HT-29 (cell line): Measurements from ENCODE around the gene DLX1. TPM values are rescaled to one million over a fixed set of nuclear protein-coding genes. Genes with fewer than 3 reads are reported as not detected.
"Not testable (repeated sequence)": the region's sequence is repeated elsewhere in the genome, so short reads cannot be mapped to it uniquely, and the experiment has no call there.

Experiments
- DNase-seq: peaks from one replicate; pipeline ENCODE4 v3.0.0-alpha.2; 2015; ENCODE audit warnings: low spot score
- total RNA-seq: library from RNA; depleted of rRNA; stranded (reverse); fragments of >200 nt; shearing (Covaris generic); gene quantifications from 2 replicates; pipeline ENCODE4 v1.2.3, GENCODE V29; 2014; rRNA removed

The DLX1 gene
- 0.08 and 0.18 TPM in 2 replicates for total RNA-seq

GRCh38 chr2:172085460-172086159 lies at the start of gene DLX1:
Gene DLX1 (plus strand): TSS chr2:172085507. CDS start chr2:172085678, 171 bp downstream.
- DNase-seq: no peak

DNA sequence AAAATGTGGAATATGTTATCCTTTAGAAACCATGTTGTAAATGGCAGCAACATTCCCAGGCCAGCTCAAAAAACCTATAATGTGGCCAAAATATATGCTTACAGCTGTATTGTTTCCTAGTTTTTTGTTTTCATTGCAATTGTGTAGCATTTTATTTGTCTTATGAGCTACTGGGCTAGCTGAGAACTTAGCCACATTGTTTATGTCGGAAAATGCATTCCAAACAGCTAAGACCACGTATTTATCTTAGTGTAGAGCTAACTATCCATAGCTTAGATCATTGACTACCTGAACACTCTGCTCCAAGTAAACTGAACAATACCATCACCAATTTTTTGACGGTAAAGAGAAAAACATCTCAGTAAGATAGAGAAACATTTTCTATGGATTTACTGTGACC lies 47.2 kb upstream of the DLX1 start:
- no peak for DNase-seq

DNA sequence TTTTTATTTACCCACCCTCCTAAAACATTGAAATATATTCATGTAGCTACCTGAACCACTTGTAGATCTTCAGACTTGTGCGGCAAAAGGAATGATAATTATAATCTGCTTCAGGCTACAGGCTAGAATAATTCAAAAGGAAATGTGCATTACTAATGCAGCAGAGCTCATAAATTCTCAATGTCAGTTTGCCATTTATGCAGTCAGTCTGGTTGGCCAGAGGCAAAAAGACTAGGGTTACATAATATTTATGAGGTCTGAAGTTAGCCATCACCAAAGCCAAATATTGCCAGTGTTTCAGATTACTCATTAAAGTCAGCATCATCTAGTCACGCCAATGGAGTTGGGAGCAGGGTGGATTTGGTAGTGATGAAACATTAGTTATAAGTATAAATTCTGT lies 46.7 kb upstream of the DLX1 start:
- no peak for DNase-seq

GRCh38 chr2:172039011-172039704 lies 46.1 kb upstream of the DLX1 start:
- DNase-seq: no peak

DNA sequence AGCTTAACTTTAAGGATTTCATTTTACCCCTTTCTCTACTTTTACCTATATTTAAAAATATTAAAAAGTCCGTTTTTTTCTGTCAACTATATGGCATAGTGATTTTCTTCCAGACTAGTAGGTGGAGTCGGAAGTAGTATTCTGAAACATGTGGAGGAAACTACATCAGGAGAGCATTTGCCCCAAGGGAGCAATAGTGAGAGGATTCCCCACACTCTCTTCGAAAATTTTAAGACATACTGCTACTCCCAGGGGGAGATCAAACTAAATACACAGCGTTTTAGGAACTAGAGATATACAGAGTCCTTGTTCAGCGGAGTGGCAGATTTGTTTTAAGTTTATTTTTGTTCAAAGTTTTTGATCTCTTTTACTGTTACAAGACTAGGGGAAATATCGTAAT lies 45.0 kb upstream of the DLX1 start:
- no peak for DNase-seq

- no peak for DNase-seq
These were observed 39.1 kb upstream of the DLX1 start for GRCh38 chr2:172046080-172046678.

DNA sequence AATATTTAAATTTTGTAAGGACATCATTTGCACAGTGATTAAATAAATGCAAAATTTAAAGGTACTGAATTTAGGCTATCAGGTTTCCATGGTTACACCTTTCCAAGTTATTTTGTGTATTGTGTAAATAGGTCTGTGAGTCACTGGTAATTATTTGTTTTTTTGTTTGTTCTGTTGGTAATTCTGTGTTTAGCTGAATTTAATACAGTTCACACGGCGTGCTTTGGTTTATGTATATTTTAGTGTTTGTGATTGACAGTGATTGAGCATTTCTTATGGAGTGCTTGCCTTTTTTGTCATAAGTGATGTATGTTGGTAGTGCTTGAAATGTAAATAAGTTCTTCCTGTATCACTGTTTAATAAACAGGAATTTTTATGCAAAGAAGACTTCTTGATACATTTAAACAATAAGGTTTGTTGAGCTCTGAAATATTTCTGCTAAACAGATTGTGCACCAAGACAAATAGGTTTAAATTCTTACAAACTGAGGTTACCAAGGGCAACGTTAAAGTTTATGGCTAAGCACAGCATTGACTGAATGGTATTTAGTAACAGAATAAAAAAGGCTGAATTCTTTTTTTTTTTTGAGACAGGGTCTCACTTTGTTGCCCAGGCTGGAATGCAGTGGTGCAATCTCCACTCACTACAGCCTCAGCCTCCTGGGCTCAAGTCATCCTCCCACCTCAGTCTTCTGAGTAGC lies 38.3 kb upstream of the DLX1 start:
- no peak for DNase-seq

DNA sequence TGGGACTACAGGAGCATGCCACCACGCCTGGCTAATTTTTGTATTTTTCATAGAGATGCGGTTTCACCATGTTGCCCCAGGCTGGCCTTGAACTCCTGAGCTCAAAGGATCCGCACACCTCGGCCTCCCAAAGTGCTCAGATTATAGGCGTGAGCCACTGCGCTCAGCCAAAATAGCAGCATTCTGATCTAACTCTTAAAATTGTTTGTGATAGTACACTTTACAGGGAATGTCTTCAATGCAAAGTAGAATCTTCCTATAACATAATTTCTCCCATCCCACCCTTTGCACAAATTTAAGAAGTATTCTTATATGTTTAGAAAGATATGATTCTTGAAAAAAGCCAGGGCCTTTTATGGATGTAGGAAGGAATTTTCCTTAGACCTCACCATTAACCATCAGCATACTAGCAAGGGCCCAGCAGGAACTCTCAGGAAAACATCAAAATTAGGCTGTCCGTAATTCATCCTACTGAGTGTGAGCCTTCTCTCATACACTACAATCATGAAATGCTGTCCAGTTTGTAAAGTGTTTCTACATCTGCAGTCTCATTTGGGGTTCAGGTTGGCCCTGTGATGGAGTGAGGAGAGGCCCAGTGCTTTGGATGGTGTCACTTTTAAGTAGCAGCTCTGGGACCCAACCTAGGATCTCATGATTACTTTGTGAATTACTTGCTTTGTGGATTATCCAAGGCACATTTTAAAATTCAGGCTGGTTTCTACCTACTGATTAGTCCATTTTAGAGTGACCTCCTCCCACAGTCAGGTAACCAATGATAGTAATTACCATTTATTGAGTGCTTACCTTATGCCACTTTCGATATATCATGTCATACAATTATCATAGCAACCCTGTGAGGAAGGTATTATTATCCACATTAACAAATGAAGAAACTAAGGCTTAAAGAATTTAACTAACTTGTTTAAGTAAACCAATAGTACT lies 37.5 kb upstream of the DLX1 start:
- DNase-seq: no peak

- DNase-seq: no peak
These were observed 36.5 kb upstream of the DLX1 start for GRCh38 chr2:172048508-172049503.

DNA sequence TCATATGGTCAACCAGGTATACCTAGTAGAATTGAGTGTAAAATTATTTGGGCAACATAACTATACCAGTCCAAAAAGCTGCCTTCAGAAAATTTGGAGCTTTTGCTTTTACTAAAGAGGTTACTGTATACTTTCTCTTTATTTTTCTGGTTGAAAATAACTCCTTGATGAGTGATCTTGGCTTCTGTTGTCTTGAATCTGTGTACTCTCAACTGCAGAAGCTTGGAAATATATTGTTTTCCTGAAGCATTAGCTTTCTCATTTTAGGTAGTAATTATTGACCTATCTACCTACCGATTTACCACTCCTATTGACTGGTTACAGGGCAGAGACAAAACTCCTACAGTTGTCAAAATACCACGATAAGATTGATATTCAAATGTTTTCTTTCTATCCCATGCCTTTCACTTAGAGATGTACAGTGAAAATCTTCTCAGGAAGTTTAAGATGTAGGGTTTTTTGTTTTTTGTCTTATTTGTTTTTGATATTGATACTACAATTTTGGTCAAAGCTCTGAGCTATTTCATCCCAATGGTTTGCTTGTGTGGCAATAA lies 35.7 kb upstream of the DLX1 start:
- no peak for DNase-seq

GRCh38 chr2:172050479-172051125 lies 34.7 kb upstream of the DLX1 start:
- no peak for DNase-seq

- DNase-seq: no peak
These were observed 33.0 kb upstream of the DLX1 start for GRCh38 chr2:172052000-172052983.

GRCh38 chr2:172053486-172053885 lies 31.8 kb upstream of the DLX1 start:
- no peak for DNase-seq

- DNase-seq: no peak
These were observed 29.0 kb upstream of the DLX1 start for GRCh38 chr2:172056293-172056692.

GRCh38 chr2:172058660-172059059 lies 26.6 kb upstream of the DLX1 start:
- DNase-seq: no peak

DNA sequence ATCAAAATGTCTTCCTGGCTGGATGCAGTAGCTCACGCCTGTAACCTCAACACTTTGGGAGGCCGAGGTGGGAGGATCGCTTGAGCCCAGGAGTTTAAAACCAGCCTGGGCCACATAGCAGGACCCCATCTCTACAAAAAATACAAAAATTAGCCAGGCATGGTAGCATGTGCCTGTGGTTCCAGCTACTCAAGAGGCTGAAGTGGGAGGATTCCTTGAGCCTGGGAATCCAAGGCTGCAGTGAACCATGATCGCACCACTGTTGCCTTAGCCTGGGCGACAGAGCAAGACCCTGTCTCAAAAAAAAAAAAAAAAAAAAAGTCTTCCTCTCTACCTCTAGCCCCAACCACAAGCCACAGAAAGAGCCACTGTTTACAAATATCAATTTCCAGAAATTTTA lies 25.2 kb upstream of the DLX1 start:
- not testable (repeated sequence) for DNase-seq

DNA sequence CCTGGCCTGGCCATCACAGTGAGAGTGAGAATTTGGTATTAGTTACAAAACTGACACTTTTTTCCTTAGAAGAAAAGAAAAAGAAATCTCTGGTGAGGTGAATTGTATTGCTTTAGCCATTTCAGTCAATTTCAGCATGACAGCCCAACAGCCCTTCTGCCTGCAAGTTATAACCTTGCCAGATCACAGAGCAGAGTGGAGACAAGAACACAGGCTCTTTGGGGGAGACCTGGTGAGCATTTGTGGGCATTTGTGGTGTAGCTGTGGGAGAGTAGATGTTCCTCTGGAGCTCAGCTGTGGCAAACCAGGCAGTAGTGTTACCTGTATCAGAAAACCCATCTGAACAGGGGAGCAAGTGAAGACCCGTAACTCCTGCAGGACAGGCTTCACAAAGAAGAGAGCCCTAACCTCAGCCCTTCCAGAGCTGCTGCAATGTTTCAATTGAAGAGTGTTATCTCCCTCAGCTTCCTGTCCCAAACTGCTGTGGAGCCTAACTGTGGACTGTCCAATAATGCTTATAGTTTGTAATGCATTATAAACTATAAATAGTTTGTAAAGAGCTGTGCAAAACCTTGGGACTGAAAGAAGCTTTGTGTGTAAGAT lies 22.8 kb upstream of the DLX1 start:
- no peak for DNase-seq
